Ishikawa (cell line): ENCODE measurements around the gene SPATA45.

Experiments
- CEBPB ChIP-seq: IDR thresholded peaks from 2 replicates; pipeline ENCODE4 v1.6.1; 2012
- CREB1 ChIP-seq: IDR thresholded peaks from 2 replicates; pipeline ENCODE4 v1.6.1; 2012; ENCODE audit warnings: low read depth
- EGR1 ChIP-seq: IDR thresholded peaks from 2 replicates; pipeline ENCODE4 v1.6.1; 2012
- EP300 ChIP-seq: IDR thresholded peaks from 2 replicates; pipeline ENCODE4 v1.6.1; 2012; ENCODE audit warnings: borderline replicate concordance
- FOXM1 ChIP-seq: IDR thresholded peaks from 2 replicates; pipeline ENCODE4 v1.6.1; 2012; ENCODE audit warnings: low read depth, borderline replicate concordance
- MAX ChIP-seq: IDR thresholded peaks from 2 replicates; pipeline ENCODE4 v1.6.1; 2012
- NFIC ChIP-seq: IDR thresholded peaks from 2 replicates; pipeline ENCODE4 v1.6.1; 2012
- RAD21 ChIP-seq: IDR thresholded peaks from 2 replicates; pipeline ENCODE4 v1.6.1; 2012; ENCODE audit warnings: low read depth
- REST ChIP-seq: IDR thresholded peaks from 2 replicates; pipeline ENCODE4 v1.6.1; 2012; ENCODE audit warnings: low read depth, mild to moderate bottlenecking
- TAF1 ChIP-seq: IDR thresholded peaks from 2 replicates; pipeline ENCODE4 v1.6.1; 2012; ENCODE audit warnings: low read depth, mild to moderate bottlenecking
- TCF12 ChIP-seq: IDR thresholded peaks from 2 replicates; pipeline ENCODE4 v1.6.1; 2012; ENCODE audit warnings: low read depth
- TEAD4 ChIP-seq: IDR thresholded peaks from 2 replicates; pipeline ENCODE4 v1.6.1; 2012
- USF1 ChIP-seq: IDR thresholded peaks from 2 replicates; pipeline ENCODE4 v1.6.1; 2012
- YY1 ChIP-seq: IDR thresholded peaks from 2 replicates; pipeline ENCODE4 v1.6.1; 2012; ENCODE audit warnings: low read depth
- ZBTB7A ChIP-seq: IDR thresholded peaks from 2 replicates; pipeline ENCODE4 v1.6.1; 2012; ENCODE audit warnings: low read depth

Gene SPATA45

GRCh38 chr1:212860713-212861581 lies 13.5 kb upstream of the SPATA45 start:
- TF ChIP-seq TAF1 (no peak), USF1 (no peak), RAD21 (no peak), TEAD4 (no peak), EGR1 (no peak), CEBPB (no peak), FOXM1 (no peak), ZBTB7A (no peak), REST (no peak), CREB1 (no peak), MAX (no peak), TCF12 (no peak), NFIC (no peak), YY1 (no peak), EP300 (no peak)

GRCh38 chr1:212858461-212859265 lies 11.2 kb upstream of the SPATA45 start:
- TF ChIP-seq ZBTB7A (peak; percentile 58), TCF12 (no peak)

- peak; percentile 54 for TF ChIP-seq CREB1
- TF ChIP-seq EP300, result no peak
- TF ChIP-seq YY1, result peak; percentile 67; the same call in 1 of the 2 replicates
- no peak for TF ChIP-seq NFIC
- TF ChIP-seq USF1, result no peak
- TF ChIP-seq MAX, result peak; percentile 88
- no peak for TF ChIP-seq TEAD4
- no peak for TF ChIP-seq REST
- TF ChIP-seq EGR1, result peak; percentile 78; the same call in 1 of the 2 replicates
- peak; percentile 74; the same call in 1 of the 2 replicates for TF ChIP-seq TAF1
- TF ChIP-seq RAD21, result no peak
- peak; percentile 88 for TF ChIP-seq ZBTB7A
- TF ChIP-seq TCF12, result peak; percentile 29; the same call in 1 of the 2 replicates
- TF ChIP-seq CEBPB, result no peak
- TF ChIP-seq FOXM1, result no peak
Observed at GRCh38 chr1:212857992-212858460, 10.6 kb upstream of the SPATA45 start, which contains the start of gene FLVCR1. TSS of gene FLVCR1 (plus strand) at chr1:212858275. CDS start at chr1:212858453, 178 bp downstream.

- TF ChIP-seq TEAD4 (no peak), TAF1 (no peak), CREB1 (no peak), YY1 (no peak), TCF12 (no peak), EP300 (no peak), RAD21 (no peak), NFIC (no peak), REST (no peak), ZBTB7A (no peak), CEBPB (no peak), FOXM1 (no peak), MAX (no peak)
Observed at GRCh38 chr1:212856755-212857154, 9.3 kb upstream of the SPATA45 start.
